Astrocyte (in vitro differentiated cells and primary cell): ENCODE results near the gene IGSF21.

Source experiments
- CTCF ChIP-seq: IDR thresholded peaks from 2 replicates; pipeline ENCODE4 v1.5.1; 2011; ENCODE audit warnings: low read depth, mild to moderate bottlenecking, inconsistent platforms, low read length, moderate library complexity; ENCODE audit not compliant: insufficient read depth
- EZH2 ChIP-seq: IDR thresholded peaks from 2 replicates; pipeline ENCODE4 v1.6.1; 2012; ENCODE audit warnings: mild to moderate bottlenecking, low read length, inconsistent platforms; ENCODE audit not compliant: insufficient read depth

- TF ChIP-seq CTCF (no peak), EZH2 (no peak)
These were observed 245.2 kb downstream of the IGSF21 start for GRCh38 chr1:18352636-18353265.
